Jurkat, Clone E6-1 (cell line): ENCODE measurements around the gene NHSL1.

Source experiments
- DNase-seq: peaks from one replicate; pipeline ENCODE4 v3.0.0-alpha.2; 2011; ENCODE audit warnings: low read depth, low spot score
- H3K4me3 ChIP-seq: 2 replicates; pipeline ENCODE4 v1.5.1; 2011; ENCODE audit warnings: mild to moderate bottlenecking, low read length, control low read depth, moderate library complexity

NHSL1 gene

DNA sequence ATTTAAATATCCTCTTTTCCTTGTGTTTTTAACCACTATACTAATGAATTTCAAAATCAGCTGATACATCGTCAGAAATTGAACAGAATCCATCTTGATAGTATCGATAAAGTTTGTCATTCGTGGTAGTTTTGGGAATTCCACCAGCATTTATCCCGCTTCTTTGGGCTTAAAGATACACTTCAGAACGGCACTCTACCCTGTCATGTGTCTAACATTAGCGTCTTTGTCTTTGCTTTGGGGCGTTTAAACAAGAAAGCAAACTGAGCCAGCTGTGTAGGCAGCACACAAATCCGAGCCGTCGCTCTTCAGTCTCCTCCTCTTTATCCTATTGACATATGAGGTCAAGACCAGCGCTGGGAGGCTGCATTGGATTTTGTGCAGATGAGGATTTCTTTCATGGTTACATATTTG lies 27.5 kb upstream of the NHSL1 start:
- no peak for DNase-seq
- H3K4me3 ChIP-seq, result no peak overlapping the region

DNA sequence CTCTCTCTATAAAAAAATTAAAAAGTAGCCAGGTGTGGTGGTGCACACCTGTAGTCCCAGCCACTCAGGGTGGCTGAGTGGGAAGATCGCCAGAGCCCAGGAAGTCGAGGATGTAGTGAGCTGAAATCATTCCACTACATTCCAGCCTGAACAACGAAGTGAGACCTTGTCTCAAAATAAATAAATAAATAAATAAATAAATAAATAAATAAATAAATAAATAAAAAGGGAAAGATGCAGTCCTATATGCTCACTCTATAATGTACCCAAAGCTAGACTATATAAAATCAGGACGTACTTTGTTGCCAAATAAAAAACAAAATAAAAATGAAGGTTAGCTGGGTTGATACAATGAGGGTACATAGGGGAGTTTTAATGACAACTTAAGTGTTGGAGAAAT lies 26.1 kb upstream of the NHSL1 start:
- no peak overlapping the region for H3K4me3 ChIP-seq
- DNase-seq, result no peak

DNA sequence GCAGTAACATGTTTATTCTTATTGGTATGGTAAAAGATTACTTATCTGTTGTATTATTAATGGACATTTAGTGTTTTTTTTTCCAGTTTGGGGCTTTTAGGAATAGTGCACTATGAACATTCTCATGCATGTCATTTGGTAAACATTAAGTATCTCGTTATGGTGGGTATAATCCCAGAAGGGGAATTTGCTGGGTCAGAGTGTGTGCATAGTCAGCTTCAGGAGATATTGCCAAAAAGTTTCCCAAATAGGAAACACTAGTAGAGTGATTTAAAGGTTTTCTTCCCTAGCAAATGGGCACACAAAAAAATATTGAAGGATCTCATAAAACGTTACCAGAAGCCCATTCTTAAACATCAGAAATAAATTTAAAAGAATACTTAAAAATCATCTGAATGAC lies 25.2 kb upstream of the NHSL1 start:
- H3K4me3 ChIP-seq, result no peak overlapping the region
- DNase-seq, result no peak

DNA sequence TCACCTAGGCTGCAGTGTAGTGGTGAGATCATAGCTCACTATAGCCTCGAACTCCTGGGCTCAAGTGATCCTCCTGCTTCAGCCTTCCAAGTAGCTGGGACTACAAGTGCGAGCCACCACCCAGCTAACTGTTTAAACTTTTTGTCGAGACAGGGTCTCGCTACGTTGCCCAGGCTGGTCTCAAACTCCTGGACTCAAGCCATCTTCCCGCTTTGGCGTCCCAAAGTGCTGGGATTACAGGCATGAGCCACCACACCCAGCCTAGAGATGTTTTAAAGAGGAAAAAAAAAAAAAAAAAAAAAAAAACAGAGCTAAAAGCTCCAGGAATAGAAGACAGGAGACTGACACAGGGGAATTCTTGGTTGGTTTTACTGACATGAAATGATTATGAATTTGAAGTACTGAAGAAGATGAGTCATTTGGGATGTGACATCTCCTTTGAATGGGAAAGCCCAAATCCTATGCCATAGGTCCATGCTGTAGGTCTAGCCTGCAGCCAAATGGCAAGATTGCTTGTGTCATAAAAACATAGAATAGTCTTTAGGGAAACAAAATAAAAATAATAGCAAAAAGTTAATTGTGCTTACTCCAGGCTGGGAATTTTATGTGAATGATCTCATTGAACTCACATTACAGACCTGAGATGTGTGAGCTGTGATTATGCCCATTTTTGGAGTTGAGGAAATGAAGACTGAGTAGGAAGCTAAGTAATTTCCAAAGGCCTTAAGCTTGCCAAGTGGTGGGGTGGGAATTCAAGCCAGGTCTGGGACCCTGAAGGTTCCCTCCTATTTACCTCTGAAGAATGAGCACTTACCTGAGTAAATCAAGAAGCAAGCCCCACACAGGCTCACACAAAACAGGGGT lies 24.3 kb upstream of the NHSL1 start:
- no peak overlapping the region for H3K4me3 ChIP-seq
- DNase-seq, result no peak

DNA sequence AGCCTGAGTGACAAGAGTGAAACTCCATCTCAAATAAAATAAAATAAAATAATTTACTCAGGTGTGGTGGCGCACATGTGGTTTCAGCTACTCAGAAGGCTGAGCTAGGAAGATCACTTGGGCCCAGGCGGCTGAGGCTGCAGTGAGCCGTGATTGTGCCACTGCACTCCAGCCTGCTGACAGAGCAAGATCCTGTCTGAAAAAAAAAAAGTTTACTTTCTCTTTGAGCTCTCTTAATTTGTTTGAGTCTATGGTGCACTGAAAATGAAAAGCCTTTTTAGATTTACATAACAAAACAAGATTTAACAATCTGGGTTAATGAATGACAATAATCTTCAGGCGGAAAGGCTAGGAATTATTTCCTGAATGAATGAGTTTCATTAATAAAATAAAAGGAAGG lies 23.3 kb upstream of the NHSL1 start:
- no peak for DNase-seq
- no peak overlapping the region for H3K4me3 ChIP-seq

DNA sequence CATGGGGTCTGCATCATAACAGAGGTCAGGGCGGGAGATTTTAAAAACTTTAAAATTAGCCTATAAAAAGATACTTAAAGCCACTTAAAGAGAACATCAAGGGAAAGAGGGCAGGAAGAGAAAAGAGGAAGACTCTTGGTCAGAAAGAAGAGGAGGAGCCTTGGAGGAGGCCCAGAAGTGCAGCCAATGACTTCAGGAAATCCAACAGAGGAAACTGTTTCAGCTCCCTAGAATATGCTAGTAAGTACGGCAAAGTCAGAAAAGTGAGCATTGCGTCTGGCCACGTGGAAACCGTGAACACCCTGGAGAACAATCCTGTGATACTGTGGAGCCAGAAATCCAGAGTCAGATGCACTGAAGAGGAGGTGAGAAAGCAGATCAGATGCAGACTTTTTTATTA lies 22.5 kb upstream of the NHSL1 start:
- DNase-seq, result no peak
- no peak overlapping the region for H3K4me3 ChIP-seq

DNA sequence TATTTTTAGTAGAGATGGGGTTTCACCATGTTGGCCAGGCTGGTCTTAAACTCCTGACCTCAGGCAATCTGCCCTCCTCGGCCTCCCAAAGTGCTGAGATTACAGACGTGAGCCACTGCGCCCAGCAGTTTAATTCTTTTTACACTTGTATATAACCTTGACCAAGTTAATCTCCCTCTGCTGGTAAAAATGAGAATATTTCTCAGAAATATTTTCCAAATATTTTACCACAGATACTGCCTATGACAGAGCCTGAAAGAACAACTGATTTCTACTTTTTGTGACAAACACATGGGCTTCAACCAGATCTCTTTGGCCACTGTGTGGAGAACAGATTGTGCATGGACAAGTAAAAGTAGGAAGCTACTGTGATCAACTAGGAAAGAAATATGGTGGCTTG lies 21.2 kb upstream of the NHSL1 start:
- peak; percentile 8 for DNase-seq
- H3K4me3 ChIP-seq, result no peak overlapping the region

DNA sequence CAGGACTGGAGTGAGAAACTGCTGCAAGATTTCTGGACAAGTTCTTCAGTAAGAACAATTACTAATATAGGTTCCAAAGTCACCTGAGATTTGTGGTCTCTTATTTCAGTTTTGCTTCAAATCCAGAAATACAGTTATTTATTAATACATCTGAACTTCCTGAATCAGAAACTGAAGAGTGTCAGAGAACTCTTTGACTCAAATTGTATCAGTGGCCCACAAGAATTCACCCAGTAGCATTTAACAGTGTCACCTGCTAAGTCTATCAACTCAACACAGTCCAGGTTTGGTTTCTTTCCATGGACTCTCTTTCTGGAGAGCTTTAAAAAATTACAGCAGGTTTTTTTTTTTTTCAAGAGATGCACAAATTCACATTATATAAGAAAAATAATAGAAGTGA lies 18.8 kb upstream of the NHSL1 start:
- no peak overlapping the region for H3K4me3 ChIP-seq
- no peak for DNase-seq

DNA sequence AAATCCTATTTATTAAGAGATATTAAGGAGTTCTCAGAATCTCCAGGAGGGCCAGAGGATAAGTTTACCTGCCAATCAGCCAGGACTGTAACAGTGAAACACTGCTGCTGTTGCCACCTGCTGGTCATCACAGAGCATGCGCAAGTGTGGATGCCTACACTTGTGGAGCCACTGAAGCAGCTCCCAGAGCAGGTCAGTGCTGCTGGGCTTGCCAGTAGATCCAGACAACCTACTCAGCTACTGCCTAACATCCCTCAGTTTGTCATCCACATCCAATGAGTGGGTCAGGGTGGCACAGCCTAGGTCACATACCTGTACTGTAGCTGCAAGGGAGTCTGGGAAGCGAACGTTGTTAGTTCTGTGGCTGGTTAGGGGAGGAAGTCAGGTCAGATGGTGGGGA lies 18.3 kb upstream of the NHSL1 start:
- peak; percentile 28 for DNase-seq

DNA sequence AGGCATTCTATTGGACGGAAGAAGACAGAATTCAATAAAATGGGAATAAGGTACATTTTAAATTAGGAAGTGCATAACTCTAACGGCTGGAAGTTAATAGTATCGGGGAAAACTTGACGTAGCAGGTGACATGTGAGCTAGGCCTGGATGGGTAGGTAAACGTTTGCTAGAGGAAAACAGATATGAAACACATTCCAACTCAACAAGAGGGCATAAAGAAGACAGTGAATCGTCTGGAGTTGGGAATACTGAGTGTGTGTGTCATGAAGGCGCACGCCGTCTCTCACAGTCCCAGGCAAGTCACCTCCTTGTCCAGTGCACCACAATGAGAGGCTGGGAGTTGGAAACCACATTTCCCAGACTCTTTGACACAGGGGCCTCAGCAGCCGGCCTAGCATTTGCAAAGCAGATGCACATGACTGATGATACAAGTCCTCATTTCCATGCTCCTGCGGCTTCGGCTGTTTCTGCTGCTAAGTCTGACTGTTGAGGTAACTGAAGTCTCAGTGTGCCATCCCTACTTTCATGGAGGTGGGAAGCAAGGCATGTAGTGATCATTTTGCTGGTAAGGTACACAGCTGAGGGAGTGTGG lies 16.5 kb upstream of the NHSL1 start:
- no peak for DNase-seq
- no peak overlapping the region for H3K4me3 ChIP-seq

More for the DNA sequence above, 18.3 kb upstream of the NHSL1 start:
- H3K4me3 ChIP-seq, result no peak overlapping the region

DNA sequence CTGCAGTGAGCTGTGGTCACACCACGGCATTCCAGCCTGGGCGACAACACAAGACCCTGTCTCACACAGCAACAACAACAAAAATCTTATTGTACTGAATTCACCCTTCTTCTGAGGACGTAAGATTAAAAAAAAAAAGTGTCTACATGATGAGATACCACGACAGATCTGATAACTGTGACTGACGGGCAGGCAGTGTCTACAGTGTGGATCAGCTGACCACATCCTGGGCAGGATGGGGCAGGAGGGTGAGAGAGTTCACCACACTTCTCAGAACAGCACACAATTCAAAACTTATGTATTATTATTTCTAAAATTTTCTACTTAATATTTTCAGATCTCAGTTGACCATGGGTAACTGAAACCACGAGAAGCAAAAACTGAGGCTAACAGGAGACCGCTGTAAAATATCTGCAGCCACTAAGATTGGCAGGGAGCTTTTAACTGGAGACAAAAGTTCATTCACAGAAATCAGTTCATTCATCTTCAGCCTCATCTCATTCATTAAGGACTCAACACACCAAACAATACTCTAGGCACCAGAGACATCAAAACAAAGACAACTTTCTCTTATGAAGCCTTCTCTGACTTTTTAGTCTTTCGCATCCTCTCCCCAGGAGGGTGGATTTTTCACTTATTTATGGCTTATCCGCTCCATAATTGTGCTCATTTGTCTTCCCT lies 15.7 kb upstream of the NHSL1 start:
- DNase-seq, result peak; percentile 6
- no peak overlapping the region for H3K4me3 ChIP-seq

DNA sequence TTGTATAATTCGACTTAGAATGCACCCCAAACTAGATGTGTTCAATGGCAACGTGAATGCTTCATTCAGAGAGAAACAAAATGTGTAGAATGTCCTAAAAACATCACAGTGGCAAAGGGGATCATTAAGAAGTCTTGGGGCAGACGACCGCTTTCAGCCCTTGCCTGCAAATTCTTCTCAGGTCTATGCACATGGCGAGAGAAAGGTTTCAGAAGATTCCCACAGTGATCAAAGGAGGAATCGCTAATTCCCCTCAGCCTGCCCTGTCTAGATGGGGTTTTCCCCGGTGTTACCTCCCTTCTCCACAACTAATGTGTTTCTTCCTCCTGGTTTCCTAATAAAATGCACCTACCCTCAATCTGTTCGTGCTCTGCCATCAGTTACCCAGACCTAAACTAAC lies 13.3 kb upstream of the NHSL1 start:
- no peak overlapping the region for H3K4me3 ChIP-seq
- DNase-seq, result no peak

DNA sequence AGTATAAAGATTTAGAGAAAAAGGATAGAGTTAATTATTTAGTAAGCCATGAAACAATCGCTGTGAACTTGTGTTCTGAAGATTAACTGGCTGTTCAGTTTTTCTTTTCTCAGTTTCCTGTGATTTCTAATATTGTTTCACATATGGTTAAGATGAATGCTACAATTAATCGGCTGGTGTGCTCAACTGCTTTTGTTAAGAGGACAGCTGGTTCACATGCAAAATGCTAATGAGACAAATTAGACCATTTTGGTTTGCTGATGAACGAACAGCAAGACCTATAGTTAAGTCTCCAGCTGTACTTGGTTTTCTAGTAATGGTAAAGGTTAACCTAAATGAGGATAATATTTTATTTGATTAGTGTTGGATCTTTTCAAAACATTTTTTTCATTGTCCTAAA lies 10.8 kb upstream of the NHSL1 start:
- no peak for DNase-seq
- H3K4me3 ChIP-seq, result no peak overlapping the region

DNA sequence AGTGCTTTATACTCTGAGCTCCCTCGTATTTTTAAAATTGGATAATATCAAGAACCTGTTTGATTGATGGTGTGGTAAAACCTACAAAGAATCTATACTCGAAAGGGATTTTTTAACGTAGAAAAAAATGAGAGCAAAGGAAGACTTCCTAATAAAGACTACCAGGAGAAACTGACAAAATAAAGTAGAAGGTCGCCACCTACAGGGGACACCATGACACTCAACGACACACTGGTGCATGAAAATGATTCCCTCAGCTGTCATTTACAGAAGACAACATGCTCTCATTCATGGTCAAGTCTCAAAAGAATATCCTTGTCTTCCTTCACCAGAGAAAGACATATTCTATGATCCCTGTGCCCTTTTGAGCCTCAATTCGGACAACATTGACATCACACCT lies 10.1 kb upstream of the NHSL1 start:
- DNase-seq, result peak; percentile 7
- H3K4me3 ChIP-seq, result no peak overlapping the region

DNA sequence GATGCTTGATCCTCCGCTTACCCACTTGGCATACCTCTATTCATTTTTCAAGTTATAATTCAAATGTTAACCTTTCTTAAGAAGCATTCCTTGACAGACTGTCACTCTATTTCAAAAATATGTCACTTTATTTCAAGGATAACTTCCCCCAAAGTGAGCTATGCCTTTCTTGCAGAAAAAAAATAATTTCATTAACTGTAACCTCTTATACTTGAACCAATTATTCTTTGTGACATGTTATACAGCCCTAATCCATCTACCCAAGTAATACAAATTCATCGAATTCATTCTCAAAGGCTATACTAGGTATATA lies 9.3 kb upstream of the NHSL1 start:
- DNase-seq, result no peak
- no peak overlapping the region for H3K4me3 ChIP-seq

DNA sequence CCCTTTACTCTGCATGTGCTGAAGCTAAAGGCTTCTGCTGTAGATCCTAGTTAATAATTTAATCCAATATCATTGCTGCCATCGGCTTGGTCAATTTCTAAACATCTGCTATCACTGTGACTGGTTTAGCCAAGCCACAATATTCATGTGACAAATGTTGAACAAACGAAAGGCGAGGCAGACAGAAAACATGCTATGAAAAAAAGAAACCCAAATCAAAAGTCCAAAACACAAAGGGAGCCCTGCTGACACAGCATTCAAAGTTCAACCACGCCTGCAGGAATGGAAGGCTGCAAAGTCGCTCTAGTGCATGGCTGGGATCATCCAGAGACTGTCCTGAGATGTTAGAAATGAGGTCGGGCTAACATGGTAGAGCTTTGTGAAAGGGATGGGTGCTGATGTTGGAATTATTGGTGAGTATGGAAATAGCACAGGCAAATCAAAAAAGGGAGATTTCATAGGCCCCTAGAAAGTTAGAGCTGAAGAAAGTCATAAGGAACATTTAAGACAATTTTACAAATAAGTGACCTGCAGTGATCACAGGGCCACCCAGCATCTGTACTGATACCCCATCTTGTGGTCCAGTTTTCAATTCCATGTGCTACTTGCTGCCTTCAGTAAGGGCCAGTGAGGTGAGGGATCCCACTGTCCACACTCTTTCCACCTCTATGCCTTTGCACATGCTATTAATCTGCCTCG lies 8.8 kb upstream of the NHSL1 start:
- DNase-seq, result no peak
- H3K4me3 ChIP-seq, result no peak overlapping the region

DNA sequence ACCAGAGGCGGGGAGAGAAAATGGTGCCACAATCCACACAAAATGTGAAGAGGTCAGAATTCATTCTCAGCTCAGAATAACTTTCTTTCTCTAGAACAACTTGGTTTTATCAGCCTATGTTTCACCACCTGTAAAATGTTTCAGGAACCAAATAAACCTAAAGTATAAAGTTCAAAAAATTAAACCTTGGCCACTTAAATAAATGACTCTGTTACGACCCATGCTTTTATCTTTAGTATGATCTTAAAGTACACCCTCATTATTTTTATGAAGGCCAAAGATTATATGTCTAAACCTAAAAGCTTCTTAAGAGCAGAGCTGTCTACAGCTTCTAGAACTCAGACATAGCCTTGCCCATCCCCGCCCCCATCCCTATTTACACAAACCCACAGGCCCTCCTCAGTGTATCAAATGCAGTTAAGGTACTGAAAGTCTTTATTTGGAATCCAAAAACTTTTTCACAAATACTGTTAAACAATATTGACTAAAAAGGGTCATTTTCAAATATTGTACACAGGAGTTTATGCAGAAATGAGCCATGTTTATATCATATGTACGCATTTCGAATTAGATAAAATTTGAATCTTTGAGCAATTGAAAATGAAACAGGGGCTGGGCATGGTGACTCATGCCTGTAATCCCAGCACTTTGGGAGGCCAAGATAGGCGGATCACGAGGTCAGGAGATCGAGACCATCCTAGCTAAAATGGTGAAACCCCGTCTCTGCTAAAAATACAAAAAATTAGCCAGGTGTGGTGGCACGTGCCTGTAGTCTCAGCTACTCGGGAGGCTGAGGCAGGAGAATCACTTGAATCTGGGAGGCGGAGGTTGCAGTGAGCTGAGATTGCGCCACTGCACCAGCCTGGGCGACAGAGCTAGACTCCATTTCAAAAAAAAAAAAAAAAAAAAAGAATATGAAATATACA lies 5.7 kb upstream of the NHSL1 start:
- DNase-seq, result no peak
- H3K4me3 ChIP-seq, result no peak overlapping the region

DNA sequence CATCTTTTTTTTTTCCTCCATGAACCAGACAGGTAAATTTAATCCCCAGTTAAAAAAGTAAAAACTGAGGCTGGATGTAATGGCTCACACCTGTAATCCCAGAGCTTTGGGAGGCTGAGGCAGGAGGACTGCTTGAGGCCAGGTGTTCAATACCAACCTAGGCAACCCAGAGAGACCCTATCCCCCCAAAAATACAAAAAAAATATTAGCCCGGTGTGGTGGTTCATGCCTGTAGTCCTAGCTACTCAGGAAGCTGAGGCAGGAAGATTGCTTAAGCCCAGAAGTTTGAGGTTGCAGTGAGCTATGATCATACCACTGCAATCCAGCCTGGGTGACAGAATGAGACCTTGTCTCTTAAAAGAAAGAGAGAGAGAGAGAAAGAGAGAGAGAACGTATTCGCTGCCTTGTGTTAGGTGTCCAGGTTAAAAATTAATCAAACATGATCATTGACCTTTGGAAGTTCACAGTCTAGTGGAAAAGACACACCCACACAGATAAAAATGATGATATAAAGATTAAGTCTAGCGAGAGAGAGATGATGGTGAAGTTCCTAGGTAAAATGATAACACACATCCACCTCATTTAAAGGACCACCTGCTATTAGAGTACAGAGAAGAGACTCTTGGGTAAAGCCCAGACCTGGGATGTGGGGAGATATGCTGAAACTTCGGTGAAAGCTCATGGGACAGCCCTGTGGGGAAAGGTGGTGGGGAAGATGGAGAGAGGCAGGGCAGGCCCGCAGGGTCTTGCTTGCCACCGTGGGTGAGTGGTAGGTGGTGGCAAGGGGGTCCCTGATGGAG lies 4.8 kb upstream of the NHSL1 start:
- H3K4me3 ChIP-seq, result no peak overlapping the region
- DNase-seq, result no peak
